GM19193 (cell line): ENCODE data around the gene MYL6.

Experiments
- POLR2A ChIP-seq: IDR thresholded peaks from 4 replicates; pipeline ENCODE4 v1.6.1; 2011; ENCODE audit not compliant: insufficient read depth, insufficient read length; ENCODE audit errors: extremely low read depth

MYL6 gene

GRCh38 chr12:56151672-56152131 is 6.5 kb upstream of the MYL6 start:
- no peak for TF ChIP-seq POLR2A

- TF ChIP-seq POLR2A, result peak; percentile 87
These were observed 5.9 kb upstream of the MYL6 start, which contains the start of gene MYL6B for GRCh38 chr12:56152132-56152755. MYL6B (plus strand) TSS chr12:56152587; CDS start chr12:56153919, 1,332 bp downstream.

GRCh38 chr12:56152756-56153677 is 5.1 kb upstream of the MYL6 start:
- TF ChIP-seq POLR2A, result no peak

- no peak for TF ChIP-seq POLR2A
These were observed 4.5 kb upstream of the MYL6 start for GRCh38 chr12:56153678-56154065.

- TF ChIP-seq POLR2A, result no peak
These were observed 3.9 kb upstream of the MYL6 start for GRCh38 chr12:56154246-56154771.

GRCh38 chr12:56154818-56155217 is 3.3 kb upstream of the MYL6 start:
- TF ChIP-seq POLR2A, result no peak

- TF ChIP-seq POLR2A, result no peak
These were observed 2.8 kb upstream of the MYL6 start for GRCh38 chr12:56155256-56155845.

- TF ChIP-seq POLR2A, result peak; percentile 44
These were observed 744 bp upstream of the MYL6 start for GRCh38 chr12:56157201-56158028.

- TF ChIP-seq POLR2A, result peak; percentile 26
These were observed 835 bp downstream of the MYL6 start for GRCh38 chr12:56158926-56159461.

- peak; percentile 5 for TF ChIP-seq POLR2A
These were observed 1.5 kb downstream of the MYL6 start for GRCh38 chr12:56159482-56160192.

- TF ChIP-seq POLR2A, result peak; percentile 43
These were observed 2.1 kb downstream of the MYL6 start for GRCh38 chr12:56160193-56160763.

GRCh38 chr12:56160894-56161689 is 2.9 kb downstream of the MYL6 start:
- peak; percentile 19 for TF ChIP-seq POLR2A
